IPS-18a (cell line): ENCODE measurements around the gene NOL4L.

Experiments
- H3K27ac ChIP-seq: one replicate; pipeline ENCODE4 v1.5.1; 2013; ENCODE audit warnings: low read length
- H3K27me3 ChIP-seq: one replicate; pipeline ENCODE4 v1.6.1; 2013; ENCODE audit warnings: mild to moderate bottlenecking, low read length; ENCODE audit not compliant: control insufficient read depth, insufficient read depth
- H3K36me3 ChIP-seq: one replicate; pipeline ENCODE4 v1.6.1; 2013; ENCODE audit warnings: low read depth, low read length; ENCODE audit not compliant: control insufficient read depth
- H3K4me1 ChIP-seq: one replicate; pipeline ENCODE4 v1.6.1; 2013; ENCODE audit warnings: low read depth, low read length; ENCODE audit not compliant: control insufficient read depth
- H3K4me3 ChIP-seq: one replicate; pipeline ENCODE4 v1.5.1; 2013; ENCODE audit warnings: low read length
- H3K9ac ChIP-seq: one replicate; pipeline ENCODE4 v1.6.1; 2013; ENCODE audit warnings: mild to moderate bottlenecking, low read length, moderate library complexity
- H3K9me3 ChIP-seq: one replicate; pipeline ENCODE4 v1.6.1; 2013; ENCODE audit warnings: low read depth, low read length; ENCODE audit not compliant: control insufficient read depth

Gene NOL4L

DNA sequence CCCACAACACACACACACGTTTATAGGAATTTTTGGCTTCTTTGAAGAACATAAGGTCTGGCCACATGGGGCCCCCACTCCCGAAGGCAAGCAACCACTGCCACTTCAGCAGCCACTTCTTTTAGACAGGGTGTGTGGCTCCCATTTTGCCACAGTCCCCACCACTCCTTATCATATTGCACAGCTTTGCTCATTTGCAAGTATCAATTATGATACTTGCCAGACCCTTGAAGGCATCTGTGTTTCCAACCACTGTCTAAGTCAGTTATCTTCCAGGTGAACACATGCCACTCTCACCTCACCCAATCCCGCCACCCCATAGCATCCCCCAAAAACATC is 73.1 kb downstream of the NOL4L start:
- Histone ChIP-seq H3K9me3 (no peaks in the 10 kb centered on the region), H3K27me3 (no peaks in the 10 kb centered on the region), H3K9ac (no peak overlapping the region), H3K27ac (no peak overlapping the region), H3K4me1 (peaks cover 4% of the 10 kb centered on the region), H3K4me3 (no peak overlapping the region), H3K36me3 (no peaks in the 10 kb centered on the region)

DNA sequence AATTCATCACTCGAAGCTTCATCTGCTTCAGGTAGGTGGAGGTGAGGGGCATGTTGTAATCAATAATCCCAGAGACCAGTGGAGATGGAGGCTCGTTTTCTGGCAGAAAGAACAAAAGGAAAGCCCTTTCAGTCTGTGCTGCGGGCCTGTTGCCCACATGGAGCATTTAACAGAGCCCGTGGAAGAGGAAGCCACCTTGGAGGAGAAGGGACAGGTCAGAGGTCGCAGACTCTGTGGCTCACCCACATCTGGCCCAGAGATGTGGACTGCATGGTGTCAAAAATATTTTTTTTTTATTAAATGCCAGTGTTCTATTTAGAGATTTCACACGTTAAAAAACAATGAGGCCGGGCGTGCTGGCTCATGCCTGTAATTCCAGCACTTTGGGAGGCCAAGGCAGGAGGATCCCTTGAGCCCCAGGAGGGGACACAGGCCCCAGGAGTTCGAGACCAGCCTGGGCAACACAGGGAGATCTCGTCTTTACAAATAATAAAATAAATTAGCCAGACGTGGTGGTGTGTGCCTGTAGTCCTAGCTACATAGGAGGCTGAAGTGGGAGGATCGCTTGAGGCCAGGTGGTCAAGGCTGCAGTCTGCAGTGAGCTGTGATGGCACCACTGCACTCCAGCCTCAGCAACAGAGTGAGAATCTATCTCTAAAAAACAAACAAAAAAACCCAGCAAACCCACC is 73.6 kb downstream of the NOL4L start:
- H3K9ac ChIP-seq: no peak overlapping the region
- H3K4me3 ChIP-seq: no peak overlapping the region
- no peak overlapping the region for H3K27ac ChIP-seq
- H3K27me3 ChIP-seq: no peaks in the 10 kb centered on the region
- no peaks in the 10 kb centered on the region for H3K9me3 ChIP-seq
- H3K36me3 ChIP-seq: no peaks in the 10 kb centered on the region
- peaks cover 4% of the 10 kb centered on the region for H3K4me1 ChIP-seq

DNA sequence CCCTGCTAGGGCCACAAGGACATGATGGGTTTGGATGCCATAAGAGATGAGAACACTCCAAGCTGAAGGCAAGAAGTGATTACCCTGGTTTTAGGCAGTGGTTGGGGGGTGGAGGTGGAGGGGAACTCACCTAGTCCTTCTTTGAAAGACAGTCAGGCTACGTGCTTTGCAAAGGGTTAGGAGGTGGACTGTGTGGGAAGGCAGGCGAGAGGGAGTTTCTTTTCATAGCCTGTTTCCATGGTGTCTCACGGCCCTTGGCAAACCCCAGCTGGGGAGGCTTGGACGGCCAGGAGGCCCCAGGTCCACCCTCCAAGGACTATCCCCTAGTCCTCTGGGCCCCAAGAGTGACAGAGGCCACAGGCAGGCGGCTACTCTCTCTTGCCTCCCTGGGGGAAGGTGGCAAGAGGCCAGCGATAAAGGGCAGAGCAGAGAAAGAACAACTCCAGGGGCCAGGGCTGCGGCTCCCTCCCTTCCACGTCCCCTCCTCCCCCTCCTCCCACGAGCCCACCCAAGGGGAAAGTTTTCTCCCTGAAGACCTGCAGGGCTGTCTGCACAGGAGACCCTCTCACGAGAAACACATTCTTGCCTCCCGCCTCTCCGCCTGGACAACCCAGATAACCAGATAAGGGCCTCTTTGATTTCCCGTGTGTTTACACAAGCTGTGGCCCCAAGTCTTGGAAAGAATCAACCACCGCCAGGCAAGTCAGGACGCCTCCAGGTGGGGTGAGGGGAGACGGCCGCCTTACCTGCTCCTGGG is 74.4 kb downstream of the NOL4L start:
- Histone ChIP-seq H3K36me3 (no peaks in the 10 kb centered on the region), H3K9me3 (no peaks in the 10 kb centered on the region), H3K9ac (no peak overlapping the region), H3K4me1 (peaks cover 4% of the 10 kb centered on the region), H3K27ac (no peak overlapping the region), H3K27me3 (no peaks in the 10 kb centered on the region), H3K4me3 (no peak overlapping the region)

DNA sequence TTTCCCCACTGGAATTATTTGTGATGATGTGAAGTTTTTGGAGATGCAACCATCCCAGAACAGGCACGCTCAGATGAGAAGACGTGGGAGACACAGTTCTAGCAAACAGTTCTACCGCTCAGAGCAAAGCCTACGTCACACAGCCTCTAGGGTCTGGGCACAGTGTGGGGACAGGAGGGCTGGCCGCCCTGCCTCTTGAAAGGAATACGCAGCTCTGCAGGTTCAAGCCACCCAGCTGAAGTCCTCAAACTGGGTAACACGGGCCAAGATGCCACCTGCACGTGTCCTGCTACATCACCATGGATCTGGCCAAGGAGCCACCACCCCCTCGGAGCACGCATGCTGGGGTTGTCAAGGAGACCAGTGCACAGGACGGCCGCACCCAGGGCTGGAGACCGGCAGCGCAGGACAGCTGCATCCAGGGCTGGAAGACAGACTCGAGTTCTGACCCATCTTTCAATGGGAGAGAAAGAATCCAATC is 75.0 kb downstream of the NOL4L start:
- no peaks in the 10 kb centered on the region for H3K27me3 ChIP-seq
- no peaks in the 10 kb centered on the region for H3K36me3 ChIP-seq
- H3K9ac ChIP-seq: no peak overlapping the region
- H3K4me1 ChIP-seq: peaks cover 4% of the 10 kb centered on the region
- H3K27ac ChIP-seq: no peak overlapping the region
- no peak overlapping the region for H3K4me3 ChIP-seq
- H3K9me3 ChIP-seq: no peaks in the 10 kb centered on the region

DNA sequence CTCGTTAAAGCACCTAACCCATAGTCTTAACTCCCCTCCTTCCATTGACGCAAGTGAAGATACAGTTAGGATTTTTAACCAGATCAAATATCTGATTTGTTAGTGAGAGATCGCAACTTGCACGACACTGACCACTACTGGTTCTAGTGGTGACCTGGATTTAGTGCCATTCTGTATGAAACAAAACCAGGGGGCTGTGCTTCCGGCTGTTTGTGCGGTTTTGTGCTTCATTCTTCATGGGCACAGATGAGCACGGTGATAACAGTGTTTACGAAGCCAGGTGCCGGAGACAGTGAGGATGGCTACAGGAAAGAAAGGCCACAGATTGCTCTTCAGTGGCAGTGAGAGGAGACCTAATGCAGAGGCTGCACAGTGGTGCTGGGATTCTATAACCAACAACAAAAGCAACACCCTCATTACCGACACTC is 75.5 kb downstream of the NOL4L start:
- Histone ChIP-seq H3K27ac (no peak overlapping the region), H3K9me3 (no peaks in the 10 kb centered on the region), H3K9ac (no peak overlapping the region), H3K36me3 (no peaks in the 10 kb centered on the region), H3K4me1 (peaks cover 4% of the 10 kb centered on the region), H3K4me3 (no peak overlapping the region), H3K27me3 (no peaks in the 10 kb centered on the region)

DNA sequence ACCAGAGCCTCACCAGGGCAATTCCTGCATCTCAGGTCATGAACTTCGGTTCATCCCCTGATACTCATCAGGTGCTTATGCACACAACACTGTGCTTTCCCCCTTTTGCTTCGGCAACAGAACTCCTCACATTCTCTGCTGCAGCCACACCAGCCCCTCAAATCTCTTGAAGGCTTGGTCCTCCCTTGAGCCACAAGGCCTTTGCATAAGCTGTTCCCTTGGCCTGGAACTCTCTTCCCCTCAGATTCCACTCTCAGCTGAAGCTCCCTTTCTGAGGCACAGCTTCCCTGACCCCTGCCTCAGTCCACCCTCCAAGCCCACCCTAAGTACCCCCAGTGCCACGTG is 76.4 kb downstream of the NOL4L start:
- Histone ChIP-seq H3K27ac (no peak overlapping the region), H3K4me3 (no peak overlapping the region), H3K4me1 (peaks cover 4% of the 10 kb centered on the region)

DNA sequence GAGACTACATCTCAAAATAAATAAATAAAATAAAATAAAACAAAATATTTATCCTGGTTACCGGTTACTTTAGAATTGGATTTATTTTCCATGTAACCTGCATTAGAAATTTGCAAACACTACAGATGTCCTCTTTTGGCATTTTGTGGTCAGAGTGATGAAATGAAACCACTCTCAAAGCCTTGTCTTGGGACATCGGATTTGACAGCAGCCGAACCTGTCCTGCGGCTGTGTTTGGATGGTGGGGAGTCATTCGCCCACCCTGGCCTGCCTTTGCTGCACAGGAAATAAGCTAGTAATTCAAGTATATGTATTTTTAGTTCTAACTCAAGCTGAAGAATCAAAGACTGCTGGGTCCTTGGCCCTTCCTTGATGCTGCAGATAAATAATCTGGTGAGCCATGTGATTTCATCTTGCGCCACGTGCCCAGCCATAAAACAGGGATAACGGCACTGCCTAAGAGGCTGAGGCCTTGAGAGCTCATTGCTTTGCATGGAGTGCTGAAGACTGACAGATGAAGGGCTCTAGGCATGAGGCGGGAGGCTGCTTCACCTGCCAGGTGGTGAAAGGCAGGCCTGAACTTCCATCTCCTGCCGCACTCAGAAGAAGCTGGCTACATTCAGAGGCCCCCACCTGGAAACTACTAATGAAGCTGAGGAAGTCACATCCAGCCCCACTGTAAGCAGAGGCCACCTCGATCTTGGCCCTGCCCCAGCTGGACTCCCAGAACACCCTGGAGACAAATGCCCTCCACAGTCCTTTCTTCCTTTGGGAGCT is 76.9 kb downstream of the NOL4L start:
- no peak overlapping the region for H3K4me3 ChIP-seq
- no peak overlapping the region for H3K9ac ChIP-seq
- H3K9me3 ChIP-seq: no peaks in the 10 kb centered on the region
- no peak overlapping the region for H3K27ac ChIP-seq
- H3K4me1 ChIP-seq: peaks cover 4% of the 10 kb centered on the region
- H3K27me3 ChIP-seq: no peaks in the 10 kb centered on the region
- H3K36me3 ChIP-seq: no peaks in the 10 kb centered on the region

More for the DNA sequence above, 76.4 kb downstream of the NOL4L start:
- H3K27me3 ChIP-seq: no peaks in the 10 kb centered on the region
- no peaks in the 10 kb centered on the region for H3K9me3 ChIP-seq
- no peak overlapping the region for H3K9ac ChIP-seq
- H3K36me3 ChIP-seq: no peaks in the 10 kb centered on the region

DNA sequence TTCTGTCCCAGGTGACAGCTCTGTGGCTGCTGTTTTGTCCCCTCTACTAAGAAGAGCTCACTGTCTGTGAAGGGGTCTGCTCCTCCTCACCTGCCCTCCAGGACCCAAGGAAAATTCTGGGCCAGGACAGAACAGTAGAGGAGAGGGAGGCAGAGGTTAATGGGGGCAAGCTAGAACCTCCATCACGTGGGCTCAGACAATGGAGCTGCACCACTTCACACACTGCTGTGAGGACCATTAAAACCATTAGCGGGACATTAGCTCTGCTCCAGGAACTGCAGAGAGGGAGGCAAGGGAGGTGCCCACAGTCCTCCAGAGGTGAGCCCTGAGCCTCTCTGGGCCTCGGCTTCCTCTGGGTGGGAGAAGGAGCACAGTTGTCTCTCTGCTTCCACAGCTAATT is 78.4 kb downstream of the NOL4L start:
- Histone ChIP-seq H3K9me3 (no peaks in the 10 kb centered on the region), H3K27ac (no peak overlapping the region), H3K9ac (no peak overlapping the region), H3K27me3 (no peaks in the 10 kb centered on the region), H3K4me3 (no peak overlapping the region), H3K36me3 (no peaks in the 10 kb centered on the region), H3K4me1 (peaks cover 4% of the 10 kb centered on the region)

DNA sequence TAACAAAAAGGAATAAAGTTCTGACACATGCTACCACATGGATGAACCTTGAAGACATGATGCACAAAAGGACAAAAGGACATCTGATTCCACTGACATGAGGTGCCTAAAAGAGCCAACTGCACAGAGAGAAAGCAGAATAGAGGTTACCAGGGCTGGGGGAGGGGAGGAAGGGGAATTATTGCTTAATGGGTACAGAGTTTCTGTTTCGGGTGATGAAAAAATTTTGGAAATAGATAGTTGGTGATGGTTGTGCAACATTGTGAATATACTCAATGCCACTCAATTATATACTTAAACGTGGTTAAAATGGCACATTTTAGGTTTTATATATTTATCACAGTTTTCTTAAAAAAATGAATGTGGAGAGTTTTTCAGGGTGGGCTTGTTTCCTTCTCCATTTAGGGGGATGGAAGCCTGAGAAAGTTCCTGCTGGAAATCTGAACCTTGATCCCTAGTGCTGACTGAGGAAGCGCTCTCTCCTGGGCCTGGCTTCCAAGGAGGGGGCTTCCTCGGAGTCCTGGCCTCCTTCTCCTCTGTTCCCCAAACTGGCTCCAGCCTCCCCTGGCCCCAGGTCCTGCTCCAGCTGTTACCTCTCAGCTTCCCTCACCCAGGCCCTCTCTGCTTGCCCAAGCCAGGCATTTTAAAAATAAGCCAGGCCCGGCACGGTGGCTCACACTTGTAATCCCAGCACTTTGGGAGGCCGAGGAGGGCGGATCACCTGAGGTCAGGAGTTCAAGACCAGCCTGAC is 79.2 kb downstream of the NOL4L start:
- Histone ChIP-seq H3K9me3 (no peaks in the 10 kb centered on the region), H3K27ac (no peak overlapping the region), H3K36me3 (no peaks in the 10 kb centered on the region), H3K27me3 (no peaks in the 10 kb centered on the region), H3K4me3 (no peak overlapping the region), H3K9ac (no peak overlapping the region), H3K4me1 (peaks cover 4% of the 10 kb centered on the region)

DNA sequence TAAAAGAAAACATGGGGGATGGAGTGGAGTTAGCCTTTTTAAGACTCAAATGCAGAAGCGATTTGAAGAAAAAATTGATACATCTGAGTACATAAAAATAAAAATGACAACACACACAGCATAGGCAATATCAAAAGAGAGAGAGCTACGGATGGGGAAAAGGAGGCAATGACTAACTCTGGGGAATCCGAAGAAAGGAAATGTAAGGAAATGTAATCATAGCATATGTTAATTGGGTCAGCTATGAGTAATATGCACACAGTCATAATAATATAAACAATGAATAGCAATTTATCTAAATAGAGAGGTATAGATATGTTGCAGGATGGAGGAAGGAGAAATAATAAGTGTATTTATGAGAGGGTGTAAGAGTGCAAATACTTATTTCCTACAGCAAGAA is 83.4 kb downstream of the NOL4L start:
- H3K4me1 ChIP-seq: peaks cover 11% of the 10 kb centered on the region
- H3K4me3 ChIP-seq: no peak overlapping the region

DNA sequence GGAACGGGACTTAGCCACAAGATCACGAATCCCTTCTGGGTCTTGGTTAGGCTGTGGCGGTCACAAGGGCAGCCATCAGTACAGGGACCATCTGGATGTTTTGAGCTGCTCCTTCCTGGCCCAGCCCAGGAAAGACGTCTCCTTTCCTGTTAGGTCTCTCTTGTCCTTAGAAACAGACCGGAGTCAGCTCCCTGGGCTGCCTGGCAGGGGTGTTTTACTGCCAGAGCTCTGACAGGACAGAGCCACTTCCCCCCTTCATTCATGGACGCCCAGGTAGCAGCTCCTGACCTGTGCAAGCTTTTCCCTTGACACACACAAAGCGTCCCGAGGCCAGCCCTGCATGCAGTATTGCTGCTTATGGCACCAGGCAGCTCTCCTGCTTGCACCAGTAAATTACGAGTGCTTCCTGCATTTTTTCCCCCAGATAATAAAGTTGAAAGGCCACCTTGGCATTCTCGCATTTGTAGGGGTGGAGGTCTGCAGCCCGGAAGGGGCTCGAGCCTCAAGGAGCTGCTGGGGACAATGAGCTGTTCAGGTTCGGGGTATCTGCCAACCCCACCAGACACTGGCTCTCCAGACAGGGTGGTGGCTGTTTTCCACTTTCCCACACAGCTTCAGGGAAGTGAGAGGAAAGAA is 87.4 kb downstream of the NOL4L start:
- Histone ChIP-seq H3K9ac (peak overlapping the region; percentile 21), H3K4me3 (no peak overlapping the region), H3K9me3 (no peaks in the 10 kb centered on the region), H3K27ac (no peak overlapping the region), H3K4me1 (peaks cover 11% of the 10 kb centered on the region), H3K27me3 (no peaks in the 10 kb centered on the region), H3K36me3 (no peaks in the 10 kb centered on the region)

More for the DNA sequence above, 83.4 kb downstream of the NOL4L start:
- no peak overlapping the region for H3K27ac ChIP-seq
- H3K9ac ChIP-seq: no peak overlapping the region
- no peaks in the 10 kb centered on the region for H3K27me3 ChIP-seq
- no peaks in the 10 kb centered on the region for H3K36me3 ChIP-seq
- no peaks in the 10 kb centered on the region for H3K9me3 ChIP-seq
